Astrocyte (in vitro differentiated cells and primary cell): ENCODE data around the gene TCF7L2. TPM values are rescaled to one million over a fixed set of nuclear protein-coding genes. Genes with fewer than 3 reads are reported as not detected.

Source experiments
- DNase-seq: peaks from one replicate; pipeline ENCODE4 v3.0.0-alpha.2; 2010; ENCODE audit warnings: low read depth
- FAIRE-seq: peaks from 2 replicates; lab custom pipeline; 2011; peaks lifted over from hg19 to GRCh38; lab: Jason Lieb, UNC
- H2AFZ ChIP-seq: 2 replicates; pipeline ENCODE4 v1.6.0; 2012; ENCODE audit warnings: low read depth, low read length, inconsistent platforms
- H3K27ac ChIP-seq: 2 replicates; pipeline ENCODE4 v1.5.1; 2011; ENCODE audit warnings: low read depth, low read length, inconsistent platforms
- H3K27me3 ChIP-seq: 2 replicates; pipeline ENCODE4 v1.6.0; 2011; ENCODE audit warnings: low read length, inconsistent platforms; ENCODE audit not compliant: insufficient read depth
- H3K36me3 ChIP-seq: 2 replicates; pipeline ENCODE4 v1.5.1; 2011; ENCODE audit warnings: low read length, inconsistent platforms; ENCODE audit not compliant: insufficient read depth
- H3K4me1 ChIP-seq: 2 replicates; pipeline ENCODE4 v1.5.1; 2011; ENCODE audit warnings: low read length, inconsistent platforms; ENCODE audit not compliant: insufficient read depth
- H3K4me2 ChIP-seq: 2 replicates; pipeline ENCODE4 v1.6.0; 2012; ENCODE audit warnings: low read length, inconsistent platforms
- H3K4me3 ChIP-seq: 2 replicates; pipeline ENCODE4 v1.5.1; 2011; ENCODE audit warnings: low read depth, mild to moderate bottlenecking, low read length, inconsistent platforms; ENCODE audit not compliant: insufficient read depth
- H3K79me2 ChIP-seq: 2 replicates; pipeline ENCODE4 v1.6.0; 2012; ENCODE audit warnings: mild to moderate bottlenecking, low read length, inconsistent platforms; ENCODE audit not compliant: insufficient read depth
- H3K9ac ChIP-seq: 2 replicates; pipeline ENCODE4 v1.6.0; 2012; ENCODE audit warnings: mild to moderate bottlenecking, low read length, inconsistent platforms
- H3K9me3 ChIP-seq: 2 replicates; pipeline ENCODE4 v1.5.1; 2012; ENCODE audit warnings: low read depth, mild to moderate bottlenecking, low read length, inconsistent platforms; ENCODE audit not compliant: insufficient read depth
- H4K20me1 ChIP-seq: 2 replicates; pipeline ENCODE4 v1.6.0; 2012; ENCODE audit warnings: low read length, inconsistent platforms; ENCODE audit not compliant: insufficient read depth
- H3K27ac Mint-ChIP-seq: one replicate; pipeline ENCODE4 v1.8.0; 2021; ENCODE audit warnings: mild to moderate bottlenecking, mixed read lengths; ENCODE audit not compliant: unreplicated experiment
- H3K27me3 Mint-ChIP-seq: one replicate; pipeline ENCODE4 v1.8.0; 2021; ENCODE audit warnings: low read depth, mixed read lengths; ENCODE audit not compliant: unreplicated experiment
- H3K36me3 Mint-ChIP-seq: one replicate; pipeline ENCODE4 v1.8.0; 2021; ENCODE audit warnings: low read depth, mixed read lengths; ENCODE audit not compliant: unreplicated experiment
- H3K4me1 Mint-ChIP-seq: one replicate; pipeline ENCODE4 v1.8.0; 2021; ENCODE audit warnings: low read depth, mixed read lengths; ENCODE audit not compliant: unreplicated experiment
- H3K4me3 Mint-ChIP-seq: one replicate; pipeline ENCODE4 v1.8.0; 2021; ENCODE audit warnings: mild to moderate bottlenecking, moderate library complexity, mixed read lengths; ENCODE audit not compliant: unreplicated experiment
- H3K9me3 Mint-ChIP-seq: one replicate; pipeline ENCODE4 v1.8.0; 2021; ENCODE audit warnings: mild to moderate bottlenecking, mixed read lengths; ENCODE audit not compliant: unreplicated experiment
- CTCF ChIP-seq: IDR thresholded peaks from 2 replicates; pipeline ENCODE4 v1.5.1; 2011; ENCODE audit warnings: low read depth, mild to moderate bottlenecking, inconsistent platforms, low read length, moderate library complexity; ENCODE audit not compliant: insufficient read depth
- EZH2 ChIP-seq: IDR thresholded peaks from 2 replicates; pipeline ENCODE4 v1.6.1; 2012; ENCODE audit warnings: mild to moderate bottlenecking, low read length, inconsistent platforms; ENCODE audit not compliant: insufficient read depth
- total RNA-seq: library from RNA; stranded (reverse); gene quantifications from 2 replicates; pipeline ENCODE4 v1.2.1, GENCODE V29; 2021

Gene TCF7L2
- total RNA-seq, 1 donor from 2014 or later = 52.4 TPM

GRCh38 chr10:113213035-113213434 is 263.0 kb downstream of the TCF7L2 start:
- no peaks in the 10 kb centered on the region for H3K27me3 Mint-ChIP-seq
- Histone ChIP-seq H3K9me3 (no peaks in the 10 kb centered on the region), H3K27me3 (no peaks in the 10 kb centered on the region), H3K27ac (no peak overlapping the region), H4K20me1 (no peaks in the 10 kb centered on the region), H3K79me2 (no peaks in the 10 kb centered on the region), H3K36me3 (no peaks in the 10 kb centered on the region), H3K4me3 (no peak overlapping the region), H2AFZ (no peak overlapping the region), H3K4me2 (no peak overlapping the region), H3K9ac (no peak overlapping the region), H3K4me1 (no peaks in the 10 kb centered on the region)
- peaks cover 4% of the 10 kb centered on the region for H3K9me3 Mint-ChIP-seq
- DNase-seq = no peak
- no peak for FAIRE-seq
- no peak for TF ChIP-seq CTCF
- no peak for TF ChIP-seq EZH2
- H3K4me3 Mint-ChIP-seq = no peak overlapping the region
- peaks cover 4% of the 10 kb centered on the region for H3K4me1 Mint-ChIP-seq
- H3K27ac Mint-ChIP-seq = no peak overlapping the region
- H3K36me3 Mint-ChIP-seq = no peaks in the 10 kb centered on the region

GRCh38 chr10:113214331-113214730 is 264.3 kb downstream of the TCF7L2 start:
- Histone ChIP-seq H3K9me3 (no peaks in the 10 kb centered on the region), H3K4me2 (no peak overlapping the region), H3K27ac (no peak overlapping the region), H3K4me3 (no peak overlapping the region), H2AFZ (no peak overlapping the region), H4K20me1 (no peaks in the 10 kb centered on the region), H3K27me3 (no peaks in the 10 kb centered on the region), H3K9ac (no peak overlapping the region), H3K4me1 (no peaks in the 10 kb centered on the region), H3K36me3 (no peaks in the 10 kb centered on the region), H3K79me2 (no peaks in the 10 kb centered on the region)
- FAIRE-seq = no peak
- Mint-ChIP-seq H3K9me3 (peaks cover 4% of the 10 kb centered on the region), H3K27me3 (no peaks in the 10 kb centered on the region), H3K4me3 (no peak overlapping the region), H3K36me3 (no peaks in the 10 kb centered on the region), H3K27ac (no peak overlapping the region), H3K4me1 (peaks cover 4% of the 10 kb centered on the region)
- TF ChIP-seq CTCF = no peak
- TF ChIP-seq EZH2 = no peak
- DNase-seq = no peak

- Histone ChIP-seq H3K27me3 (peaks cover 4% of the 10 kb centered on the region), H2AFZ (no peak overlapping the region), H3K4me2 (no peak overlapping the region), H4K20me1 (no peaks in the 10 kb centered on the region), H3K27ac (no peak overlapping the region), H3K79me2 (no peaks in the 10 kb centered on the region), H3K4me3 (no peak overlapping the region), H3K4me1 (no peaks in the 10 kb centered on the region), H3K36me3 (no peaks in the 10 kb centered on the region), H3K9ac (no peak overlapping the region), H3K9me3 (no peaks in the 10 kb centered on the region)
- TF ChIP-seq EZH2 (no peak), CTCF (peak; percentile 6)
- Mint-ChIP-seq H3K36me3 (no peaks in the 10 kb centered on the region), H3K9me3 (peaks cover 4% of the 10 kb centered on the region), H3K27ac (no peak overlapping the region), H3K4me1 (peaks cover 6% of the 10 kb centered on the region), H3K4me3 (no peak overlapping the region), H3K27me3 (no peaks in the 10 kb centered on the region)
- DNase-seq (no peak), FAIRE-seq (no peak)
Measured at GRCh38 chr10:113216102-113216501, 266.1 kb downstream of the TCF7L2 start.
